Measurements from ENCODE around the gene SAFB. TPM values are rescaled to one million over a fixed set of nuclear protein-coding genes. Genes with fewer than 3 reads are reported as not detected.
"Not testable (repeated sequence)": the region's sequence is repeated elsewhere in the genome, so short reads cannot be mapped to it uniquely, and the experiment has no call there.

SAFB gene
- total RNA-seq, 2 donors from 2014 or later, result 28.6 to 101 TPM

- H3K27me3 ChIP-seq (replicated peaks; ENCODE audit: insufficient read depth), result no peaks in the 10 kb centered on the region
- H3K4me1 ChIP-seq (ENCODE audit: control insufficient read depth in 1 of 2, low read depth in 2 of 2), result no peaks in the 10 kb centered on the region
- H3K4me3 ChIP-seq, result no peak overlapping the region
- DNase-seq (ENCODE audit: low spot score) (no peak), ATAC-seq (ENCODE audit: insufficient number of reproducible peaks, low FRiP score, low read depth) (no peak)
- TF ChIP-seq CTCF (IDR thresholded peaks at IDR 0.05), result no peak
- H3K36me3 ChIP-seq, result peaks cover 42% of the 10 kb centered on the region
- H3K9me3 ChIP-seq, result no peaks in the 10 kb centered on the region
- no peak overlapping the region for H3K27ac ChIP-seq
These were observed 77.7 kb downstream of the SAFB start for GRCh38 chr19:5700455-5701092.

- not testable (repeated sequence) for DNase-seq (ENCODE audit: low spot score); H3K27ac ChIP-seq; H3K27me3 ChIP-seq (replicated peaks; ENCODE audit: insufficient read depth); H3K4me1 ChIP-seq (ENCODE audit: control insufficient read depth in 1 of 2, low read depth in 2 of 2); H3K4me3 ChIP-seq; ATAC-seq (ENCODE audit: insufficient number of reproducible peaks, low FRiP score, low read depth); H3K9me3 ChIP-seq
- H3K36me3 ChIP-seq, result peaks cover 42% of the 10 kb centered on the region
These were observed 79.1 kb downstream of the SAFB start for GRCh38 chr19:5702053-5702410.

GRCh38 chr19:5703819-5704818, 81.2 kb downstream of the SAFB start:
- H3K36me3 ChIP-seq, result peaks cover 40% of the 10 kb centered on the region
- no peak overlapping the region for H3K27ac ChIP-seq
- no peaks in the 10 kb centered on the region for H3K27me3 ChIP-seq (replicated peaks; ENCODE audit: insufficient read depth)
- no peak for ATAC-seq (ENCODE audit: insufficient number of reproducible peaks, low FRiP score, low read depth)
- no peaks in the 10 kb centered on the region for H3K9me3 ChIP-seq
- no peaks in the 10 kb centered on the region for H3K4me1 ChIP-seq (ENCODE audit: control insufficient read depth in 1 of 2, low read depth in 2 of 2)
- TF ChIP-seq CTCF (IDR thresholded peaks at IDR 0.05), result no peak
- DNase-seq (ENCODE audit: low spot score), result no peak
- H3K4me3 ChIP-seq, result no peak overlapping the region

- Histone ChIP-seq H3K4me1 (ENCODE audit: control insufficient read depth in 1 of 2, low read depth in 2 of 2) (no peaks in the 10 kb centered on the region), H3K9me3 (no peaks in the 10 kb centered on the region), H3K36me3 (peaks cover 41% of the 10 kb centered on the region), H3K27me3 (replicated peaks; ENCODE audit: insufficient read depth) (no peaks in the 10 kb centered on the region), H3K4me3 (no peak overlapping the region), H3K27ac (no peak overlapping the region)
- no peak for DNase-seq (ENCODE audit: low spot score)
- no peak for TF ChIP-seq CTCF (IDR thresholded peaks at IDR 0.05)
- ATAC-seq (ENCODE audit: insufficient number of reproducible peaks, low FRiP score, low read depth), result no peak
These were observed 82.7 kb downstream of the SAFB start for GRCh38 chr19:5705552-5705951.

GRCh38 chr19:5706876-5707573, 84.1 kb downstream of the SAFB start:
- Histone ChIP-seq H3K9me3 (no peaks in the 10 kb centered on the region), H3K36me3 (peaks cover 55% of the 10 kb centered on the region), H3K27me3 (replicated peaks; ENCODE audit: insufficient read depth) (no peaks in the 10 kb centered on the region), H3K4me3 (no peak overlapping the region), H3K27ac (no peak overlapping the region), H3K4me1 (ENCODE audit: control insufficient read depth in 1 of 2, low read depth in 2 of 2) (no peaks in the 10 kb centered on the region)
- TF ChIP-seq CTCF (IDR thresholded peaks at IDR 0.05), result no peak
- ATAC-seq (ENCODE audit: insufficient number of reproducible peaks, low FRiP score, low read depth) (no peak), DNase-seq (ENCODE audit: low spot score) (no peak)
